NCI-H446 treated with DMSO at 0.1 percent for 48 hours (cell line): Measurements from ENCODE around the gene COX4I1.

Source experiments
- DNase-seq: peaks from one replicate; lab custom pipeline; 2025; lab: John Stamatoyannopoulos, UW

The COX4I1 gene

GRCh38 chr16:85842435-85842834 lies 42.9 kb downstream of the COX4I1 start:
- no peak for DNase-seq

- DNase-seq, result no peak
Observed at GRCh38 chr16:85842848-85843247, 43.4 kb downstream of the COX4I1 start.

DNA sequence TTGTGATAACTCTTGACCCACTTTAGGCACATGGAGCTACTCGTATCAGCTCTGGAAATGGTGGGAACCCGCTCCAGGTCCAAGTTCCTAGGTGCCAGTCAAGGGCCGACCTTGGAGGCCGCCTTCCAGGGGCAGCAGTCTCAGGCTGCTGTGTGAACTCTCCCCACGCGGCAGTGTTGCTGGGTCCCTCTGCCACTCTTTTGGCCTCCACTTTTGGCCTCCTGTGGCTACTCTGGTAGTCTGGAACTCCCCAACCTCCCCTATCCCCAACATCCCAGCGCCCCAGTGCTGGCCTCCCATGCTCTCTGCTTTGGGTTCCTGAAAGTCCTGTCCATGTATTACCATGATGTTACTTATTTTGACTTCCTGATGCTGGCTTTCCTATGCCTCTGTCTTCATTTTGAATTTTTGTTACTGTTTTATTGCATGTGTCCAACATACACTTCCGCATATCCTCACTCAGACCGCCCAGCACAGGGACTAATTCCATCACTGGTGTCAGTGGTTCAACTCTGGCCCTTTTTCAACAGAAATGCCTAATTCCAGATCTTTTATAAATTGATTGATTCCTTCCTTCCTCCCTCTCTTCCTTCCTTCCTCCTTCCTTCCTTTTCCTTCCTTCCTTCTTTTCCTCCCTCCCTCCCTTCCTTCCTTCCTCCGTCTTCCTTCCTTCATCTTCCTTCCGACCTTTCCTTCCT lies 44.1 kb downstream of the COX4I1 start:
- DNase-seq, result no peak

GRCh38 chr16:85844169-85844481 lies 44.6 kb downstream of the COX4I1 start:
- DNase-seq, result no peak

- no peak for DNase-seq
Observed at GRCh38 chr16:85844786-85845185, 45.3 kb downstream of the COX4I1 start.

GRCh38 chr16:85845266-85845665 lies 45.8 kb downstream of the COX4I1 start:
- DNase-seq, result no peak

DNA sequence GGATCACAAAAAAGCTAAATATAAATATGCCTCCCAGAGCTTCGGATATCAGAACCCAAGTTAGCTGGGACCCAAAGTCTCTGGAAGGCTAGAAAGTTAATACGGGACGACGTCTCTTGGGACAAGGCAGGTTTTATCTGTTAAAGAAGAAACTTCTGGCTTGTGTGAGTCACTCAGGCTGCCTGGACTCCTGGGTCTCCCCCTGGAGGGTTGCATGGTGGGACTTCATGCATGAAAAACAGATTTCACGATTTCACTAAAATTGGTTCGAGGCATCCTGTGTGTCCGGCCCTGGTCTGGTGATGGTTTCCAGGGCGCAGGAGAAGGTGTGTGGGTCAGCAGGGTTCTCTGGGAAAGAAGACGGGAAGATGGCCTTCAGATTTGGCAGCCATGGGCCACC lies 47.0 kb downstream of the COX4I1 start:
- DNase-seq, result no peak

DNA sequence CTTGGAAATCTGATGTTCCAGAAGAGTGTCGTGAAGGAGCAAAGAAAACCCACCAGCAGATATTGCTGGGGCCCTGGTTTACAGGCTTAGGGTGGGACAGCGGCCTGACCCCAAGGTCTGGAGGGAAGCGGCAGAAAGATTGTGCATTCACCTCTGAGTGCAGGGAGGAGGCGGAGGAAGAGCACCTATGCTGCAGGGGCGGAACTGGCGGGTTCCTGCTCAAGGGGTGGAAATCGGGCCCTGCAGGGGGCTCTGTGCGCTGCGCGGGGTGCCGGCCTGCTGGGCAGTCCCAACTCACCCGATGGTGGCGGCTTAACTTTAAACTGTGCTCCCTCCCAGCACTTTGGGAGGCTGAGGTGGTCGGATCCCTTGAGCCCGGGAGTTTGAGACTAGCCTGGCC lies 47.5 kb downstream of the COX4I1 start:
- no peak for DNase-seq

GRCh38 chr16:85847681-85848601 lies 48.4 kb downstream of the COX4I1 start:
- DNase-seq, result no peak

GRCh38 chr16:85848986-85849385 lies 49.5 kb downstream of the COX4I1 start:
- DNase-seq, result no peak

GRCh38 chr16:85849388-85849787 lies 49.9 kb downstream of the COX4I1 start:
- no peak for DNase-seq

GRCh38 chr16:85850344-85850880 lies 50.9 kb downstream of the COX4I1 start:
- no peak for DNase-seq

GRCh38 chr16:85851034-85851785 lies 51.7 kb downstream of the COX4I1 start:
- no peak for DNase-seq

DNA sequence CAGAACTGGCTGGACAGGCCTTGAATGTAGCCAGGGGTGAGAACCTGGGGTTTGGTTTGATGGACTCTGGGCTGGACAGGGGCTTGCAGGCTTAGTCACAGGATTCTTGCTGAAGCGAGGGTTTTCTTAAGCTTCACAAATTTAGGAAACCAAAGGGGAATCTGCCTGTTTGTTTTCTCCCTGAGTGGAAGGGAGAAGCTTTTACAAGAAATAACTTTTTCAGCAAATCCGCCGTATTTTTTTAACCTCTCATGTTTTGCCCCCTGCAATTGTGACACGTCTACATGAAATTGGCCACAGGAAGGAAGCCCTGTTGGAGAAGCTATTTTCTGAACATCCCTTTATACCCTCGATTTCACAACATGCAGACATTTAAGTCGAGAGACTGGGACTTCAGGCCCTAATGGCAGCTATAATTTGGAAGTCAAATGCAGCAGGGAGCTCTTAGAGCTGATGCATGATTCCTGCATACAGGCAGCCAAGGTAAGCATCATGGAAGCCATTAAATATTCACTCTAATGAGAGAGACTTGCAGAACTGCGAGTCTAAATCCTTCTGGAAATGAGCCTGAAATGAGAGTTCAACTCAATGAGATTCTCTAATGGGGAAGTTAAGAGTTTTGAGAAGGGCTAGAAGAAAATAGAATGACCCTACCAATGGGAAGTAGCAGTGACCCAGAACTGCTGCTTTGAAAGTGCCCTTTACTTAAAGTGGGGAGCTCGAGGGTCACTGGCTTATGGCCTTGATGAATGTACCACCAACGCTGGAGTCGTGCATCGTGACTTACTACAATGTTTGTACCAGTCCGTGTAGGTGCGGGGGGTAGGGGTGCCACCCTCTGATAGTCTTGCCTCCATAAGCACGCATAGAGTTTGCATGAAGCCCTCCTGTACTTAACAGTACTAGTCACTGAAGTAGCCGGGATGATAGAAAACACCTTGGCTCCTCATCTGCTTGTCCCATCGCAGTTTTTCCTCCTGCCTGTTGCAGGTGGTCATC lies 54.4 kb downstream of the COX4I1 start:
- no peak for DNase-seq

DNA sequence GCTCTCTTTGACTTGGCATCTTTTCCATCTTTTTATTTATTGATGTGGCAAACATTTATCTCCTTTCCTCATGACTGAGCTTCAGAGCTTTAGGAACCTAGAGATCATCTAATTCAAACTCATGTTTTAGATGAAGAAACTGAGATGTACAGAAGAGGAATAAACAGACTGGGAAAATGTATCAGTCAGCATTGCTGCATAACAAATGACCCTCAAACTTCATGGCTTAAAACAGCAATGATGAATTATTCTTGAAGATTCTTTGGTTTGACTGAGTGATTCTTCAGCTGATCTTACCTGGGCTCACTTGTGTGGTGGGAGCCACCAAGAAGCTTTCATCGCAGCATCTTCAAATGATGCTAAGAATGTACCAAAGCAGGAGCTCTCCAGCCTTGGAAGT lies 55.4 kb downstream of the COX4I1 start:
- no peak for DNase-seq

GRCh38 chr16:85856079-85856478 lies 56.6 kb downstream of the COX4I1 start:
- no peak for DNase-seq

DNA sequence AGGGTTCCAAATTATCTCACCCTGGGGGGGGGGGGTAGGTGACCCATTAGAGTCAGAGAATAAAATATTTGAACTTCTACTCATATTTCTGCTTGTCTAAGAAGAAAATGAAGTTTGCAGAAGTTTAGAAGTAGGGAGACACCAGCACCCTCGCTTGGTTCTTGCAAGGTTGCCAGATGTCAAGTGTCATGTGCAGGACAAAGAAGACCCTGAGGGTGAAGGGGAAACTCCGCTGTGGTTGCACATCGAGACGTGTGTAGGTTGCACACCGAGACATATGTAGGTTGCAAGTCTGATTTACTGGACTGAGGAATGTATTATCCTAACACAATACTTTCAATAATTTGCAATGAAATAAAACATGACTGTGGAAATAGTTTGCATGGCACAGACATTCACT lies 57.1 kb downstream of the COX4I1 start:
- no peak for DNase-seq
